B cell (primary cell): ENCODE results near the gene TMC1. TPM values are rescaled to one million over a fixed set of nuclear protein-coding genes. Genes with fewer than 3 reads are reported as not detected.

Source experiments
- ATAC-seq: fragments of 200-7000 bp; cut with Tn5 transposase; one replicate; pipeline ENCODE4 v1.10.0; 2021; ENCODE audit warnings: low read depth, mild to moderate bottlenecking, moderate number of reproducible peaks, moderate library complexity
- CTCF ChIA-PET: fragments of 350-600 bp; sonication (Branson Sonifier 250); formaldehyde crosslinking; loops from one replicate; lab custom pipeline; 2021; ENCODE audit warnings: antibody characterized with exemption, inconsistent platforms; lab: Charles Lee
- POLR2A ChIA-PET: fragments of 350-600 bp; sonication (Branson Sonifier 250); formaldehyde crosslinking; loops from one replicate; lab custom pipeline; 2021; ENCODE audit warnings: antibody characterized with exemption; lab: Charles Lee
- DNase-seq: peaks from one replicate; pipeline ENCODE4 v3.0.0; 2013
- H2AFZ ChIP-seq: 2 replicates; pipeline ENCODE4 v1.6.1; 2012; ENCODE audit warnings: mild to moderate bottlenecking, low read depth, low read length; ENCODE audit not compliant: insufficient read depth, poor library complexity, severe bottlenecking
- H3K27ac ChIP-seq, 2 donors: 1 replicate in 1 of 2; 2 replicates in 1 of 2; pipeline ENCODE4 v1.5.1; 2012 to 2013; ENCODE audit warnings: low read length in 2 of 2, mild to moderate bottlenecking in 2 of 2, moderate library complexity in 1 of 2
- H3K27me3 ChIP-seq, 4 experiments: fragments of 200-600 bp in 1 of 4; sonication (generic) in 1 of 4; replicated peaks in 1 of 4; 1 replicate in 2 of 4; 2 replicates in 2 of 4; pipeline versions ENCODE4 v1.6.1 to v1.7.0; 2013 to 2016; ENCODE audit warnings: low read length in 3 of 4, mild to moderate bottlenecking in 2 of 4, mixed read lengths in 1 of 4, moderate library complexity in 1 of 4; ENCODE audit not compliant: insufficient read depth in 4 of 4, control insufficient read depth in 3 of 4; ENCODE audit errors: control extremely low read depth in 1 of 4
- H3K36me3 ChIP-seq, 2 experiments: replicated peaks in 1 of 2; 1 replicate in 1 of 2; 2 replicates in 1 of 2; pipeline versions ENCODE4 v1.6.1 to v1.7.1; 2013; ENCODE audit warnings: low read length in 1 of 2; ENCODE audit not compliant: insufficient read depth in 2 of 2, control insufficient read depth in 1 of 2; ENCODE audit errors: control extremely low read depth in 1 of 2, extremely low read depth in 1 of 2
- H3K4me1 ChIP-seq, 2 donors: fragments of 200-600 bp in 1 of 2; sonication (generic) in 1 of 2; 1 replicate in 1 of 2; 2 replicates in 1 of 2; pipeline versions ENCODE4 v1.5.1 to v1.6.1; 2013 to 2017; ENCODE audit warnings: low read length in 2 of 2; ENCODE audit not compliant: control insufficient read depth in 2 of 2, insufficient read depth in 2 of 2
- H3K4me2 ChIP-seq: replicated peaks from 2 replicates; pipeline ENCODE3; 2012; ENCODE audit warnings: mild to moderate bottlenecking, low read depth, low read length; ENCODE audit not compliant: poor library complexity, severe bottlenecking
- H3K4me3 ChIP-seq, 5 experiments: fragments of 200-600 bp in 1 of 5; sonication (generic) in 1 of 5; 1 replicate in 3 of 5; 2 replicates in 2 of 5; pipeline versions ENCODE4 v1.5.1 to v1.7.0; 2011 to 2016; ENCODE audit warnings: low read length in 4 of 5, mild to moderate bottlenecking in 4 of 5, low read depth in 2 of 5, control low read depth in 1 of 5, moderate library complexity in 1 of 5; ENCODE audit not compliant: insufficient read depth in 1 of 5; ENCODE audit errors: control extremely low read depth in 1 of 5, extremely low read depth in 1 of 5
- H3K79me2 ChIP-seq: fragments of 200-600 bp; sonication (generic); one replicate; pipeline ENCODE4 v1.6.0; 2016; ENCODE audit warnings: low read length; ENCODE audit not compliant: control insufficient read depth, insufficient read depth
- H3K9ac ChIP-seq: fragments of 200-600 bp; sonication (generic); 2 replicates; pipeline ENCODE4 v1.6.1; 2017; ENCODE audit warnings: mild to moderate bottlenecking, low read length, moderate library complexity
- H3K9me3 ChIP-seq, 3 donors: one replicate each; pipeline versions ENCODE4 v1.6.1 to v1.7.1; 2013; ENCODE audit warnings: low read length in 2 of 3; ENCODE audit not compliant: control insufficient read depth in 2 of 3, insufficient read depth in 1 of 3; ENCODE audit errors: control extremely low read depth in 1 of 3
- H4K20me1 ChIP-seq: 2 replicates; pipeline ENCODE4 v1.6.0; 2012; ENCODE audit warnings: mild to moderate bottlenecking, low read length; ENCODE audit not compliant: insufficient read depth, control insufficient read depth, poor library complexity, severe bottlenecking
- H3K27ac Mint-ChIP-seq: one replicate; pipeline ENCODE4 v1.8.0; 2021; ENCODE audit warnings: mixed read lengths
- H3K27me3 Mint-ChIP-seq: one replicate; pipeline ENCODE4 v1.8.0; 2021; ENCODE audit warnings: mixed read lengths
- H3K4me1 Mint-ChIP-seq: one replicate; pipeline ENCODE4 v1.8.0; 2021; ENCODE audit warnings: mixed read lengths
- H3K4me3 Mint-ChIP-seq: one replicate; pipeline ENCODE4 v1.8.0; 2021; ENCODE audit warnings: mixed read lengths
- H3K9me3 Mint-ChIP-seq: one replicate; pipeline ENCODE4 v1.8.0; 2022; ENCODE audit warnings: mixed read lengths; ENCODE audit not compliant: insufficient read depth
- EZH2 ChIP-seq: IDR thresholded peaks from 2 replicates; pipeline ENCODE4 v1.6.1; 2012; ENCODE audit warnings: borderline replicate concordance, low read depth, mild to moderate bottlenecking, moderate library complexity, low read length; ENCODE audit not compliant: insufficient read depth, poor library complexity, severe bottlenecking
- WGBS: methylation state at CpG from one replicate; pipeline ENCODE4 v1.1.5; 2013; ENCODE audit warnings: missing lambda C conversion rate; ENCODE audit not compliant: insufficient coverage; 5-methylcytosine and 5-hydroxymethylcytosine counted together
- intact Hi-C: fragments of 100-400 bp; cut with micrococcal nuclease; formaldehyde crosslinking; loops from one replicate; pipeline ENCODE4 v1.10.0; 2022
- polyA plus RNA-seq: library from polyadenylated mRNA; depleted of rRNA; stranded (reverse); fragments of >200 nt; gene quantifications from 2 replicates; pipeline ENCODE4 v1.2.3, GENCODE V29; 2012
- total RNA-seq, 2 donors: library from RNA; stranded (reverse); fragments of 120-200 nt in 1 of 2; gene quantifications; 1 replicate in 1 of 2; 2 replicates in 1 of 2; pipeline versions ENCODE4 v1.2.3 to v1.2.4, GENCODE V29; 2013 to 2022
- TF ChIP-seq, protein P1 (sequence below): fragments of 200-600 bp; IDR thresholded peaks from one replicate; pipeline ENCODE4 v1.8.0; 2022; ENCODE audit warnings: antibody characterized with exemption, mild to moderate bottlenecking

Gene TMC1
- total and polyA plus RNA-seq, 2 donors (not counting 1 experiment from before 2014, with no cell fraction given), result not detected

DNA sequence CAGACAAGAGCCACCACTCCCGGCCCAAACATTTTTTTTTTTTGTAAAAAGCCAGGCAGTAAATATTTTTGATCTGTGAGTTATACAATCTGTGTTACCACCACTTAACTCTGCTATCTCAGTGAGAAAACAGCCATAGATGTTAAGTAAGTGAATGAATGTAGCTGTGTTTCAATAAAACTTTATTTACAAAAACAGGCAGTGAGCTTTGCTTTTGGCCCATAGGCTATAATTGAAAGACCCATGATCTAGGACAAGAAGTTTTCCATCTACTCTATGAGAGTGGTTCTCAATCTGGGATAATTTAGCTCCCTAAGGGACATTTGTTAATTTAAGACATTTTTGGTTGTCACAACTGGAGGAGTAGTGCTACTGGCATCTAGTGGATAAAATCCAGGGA is 91.0 kb downstream of the TMC1 start:
- H3K9me3 Mint-ChIP-seq, result no peaks in the 10 kb centered on the region
- H3K9me3 ChIP-seq, result no peaks in the 10 kb centered on the region
- no peak overlapping the region for H3K4me3 Mint-ChIP-seq
- no peaks in the 10 kb centered on the region for H4K20me1 ChIP-seq
- H3K4me1 Mint-ChIP-seq, result no peaks in the 10 kb centered on the region
- H3K27me3 Mint-ChIP-seq, result peaks cover 8% of the 10 kb centered on the region
- intact Hi-C loops, result no loop called here
- H3K36me3 ChIP-seq, result no peaks in the 10 kb centered on the region
- H3K9ac ChIP-seq, result no peak overlapping the region
- no peak for DNase-seq
- H3K4me3 ChIP-seq, result no peak overlapping the region
- POLR2A ChIA-PET, result no interaction called here
- H3K27me3 ChIP-seq, result peaks cover 0 to 2% (median 0%) of the 10 kb centered on the region in 4 experiments
- H3K4me1 ChIP-seq, result no peaks in the 10 kb centered on the region
- no peak overlapping the region for H3K27ac ChIP-seq
- no CpG with 5 or more reads among the region's 1 CpG for WGBS
- no peak for TF ChIP-seq EZH2
- TF ChIP-seq, protein P1, sequence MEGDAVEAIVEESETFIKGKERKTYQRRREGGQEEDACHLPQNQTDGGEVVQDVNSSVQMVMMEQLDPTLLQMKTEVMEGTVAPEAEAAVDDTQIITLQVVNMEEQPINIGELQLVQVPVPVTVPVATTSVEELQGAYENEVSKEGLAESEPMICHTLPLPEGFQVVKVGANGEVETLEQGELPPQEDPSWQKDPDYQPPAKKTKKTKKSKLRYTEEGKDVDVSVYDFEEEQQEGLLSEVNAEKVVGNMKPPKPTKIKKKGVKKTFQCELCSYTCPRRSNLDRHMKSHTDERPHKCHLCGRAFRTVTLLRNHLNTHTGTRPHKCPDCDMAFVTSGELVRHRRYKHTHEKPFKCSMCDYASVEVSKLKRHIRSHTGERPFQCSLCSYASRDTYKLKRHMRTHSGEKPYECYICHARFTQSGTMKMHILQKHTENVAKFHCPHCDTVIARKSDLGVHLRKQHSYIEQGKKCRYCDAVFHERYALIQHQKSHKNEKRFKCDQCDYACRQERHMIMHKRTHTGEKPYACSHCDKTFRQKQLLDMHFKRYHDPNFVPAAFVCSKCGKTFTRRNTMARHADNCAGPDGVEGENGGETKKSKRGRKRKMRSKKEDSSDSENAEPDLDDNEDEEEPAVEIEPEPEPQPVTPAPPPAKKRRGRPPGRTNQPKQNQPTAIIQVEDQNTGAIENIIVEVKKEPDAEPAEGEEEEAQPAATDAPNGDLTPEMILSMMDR, result no peak
- H2AFZ ChIP-seq, result no peak overlapping the region
- CTCF ChIA-PET, result interaction anchor here (0.5 to 1.4 kb wide), 2 partner anchors 18 to 20 kb away, joined by 3 read pairs; no protein-coding TSS in a partner anchor
- H3K79me2 ChIP-seq, result no peaks in the 10 kb centered on the region
- no peak overlapping the region for H3K4me2 ChIP-seq
- no peak for ATAC-seq
- no peak overlapping the region for H3K27ac Mint-ChIP-seq

DNA sequence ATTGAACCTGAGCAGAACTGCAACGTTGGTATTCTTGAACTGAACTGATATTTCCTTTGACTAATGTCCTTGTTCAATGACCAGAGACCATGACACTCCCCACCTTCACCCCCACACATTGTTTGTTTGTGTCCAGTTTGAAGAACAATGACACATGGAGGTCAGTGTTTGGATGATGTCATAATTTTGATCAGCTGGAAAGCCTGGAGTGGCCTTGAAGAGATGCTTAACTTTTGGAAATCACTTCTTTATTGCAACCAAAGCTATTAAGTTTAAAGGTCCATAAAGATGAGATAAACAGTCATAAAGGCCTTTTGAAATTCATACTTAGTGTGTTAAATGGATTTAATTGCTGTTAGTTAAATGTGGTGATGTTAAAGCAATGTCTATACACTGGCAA is 92.7 kb downstream of the TMC1 start:
- DNase-seq (no peak), ATAC-seq (no peak)
- Mint-ChIP-seq H3K4me3 (no peak overlapping the region), H3K4me1 (no peaks in the 10 kb centered on the region), H3K27ac (no peak overlapping the region), H3K9me3 (no peaks in the 10 kb centered on the region), H3K27me3 (peaks cover 4% of the 10 kb centered on the region)
- Histone ChIP-seq H3K36me3 (no peaks in the 10 kb centered on the region), H3K27me3 (peaks cover 0 to 2% (median 0%) of the 10 kb centered on the region in 4 experiments), H3K9ac (no peak overlapping the region), H3K4me2 (no peak overlapping the region), H4K20me1 (no peaks in the 10 kb centered on the region), H3K9me3 (no peaks in the 10 kb centered on the region), H3K4me1 (no peaks in the 10 kb centered on the region), H3K4me3 (no peak overlapping the region), H3K79me2 (no peaks in the 10 kb centered on the region), H3K27ac (no peak overlapping the region), H2AFZ (no peak overlapping the region)
- no peak for TF ChIP-seq EZH2
- TF ChIP-seq, protein P1, result no peak
- no CpG with 5 or more reads among the region's 1 CpG for WGBS
- ChIA-PET CTCF (no interaction called here), POLR2A (no interaction called here)
- intact Hi-C loops, result no loop called here
